Measurements from ENCODE around the gene CYP11A1. TPM values are rescaled to one million over a fixed set of nuclear protein-coding genes. Genes with fewer than 3 reads are reported as not detected.

The CYP11A1 gene
- total RNA-seq, 1 donor from 2014 or later: not detected

GRCh38 chr15:74408385-74408784 is 40.9 kb upstream of the CYP11A1 start:
- Histone ChIP-seq H3K36me3 (ENCODE audit: control insufficient read depth, insufficient read depth, low read length) (no peaks in the 10 kb centered on the region), H3K27me3 (ENCODE audit: control insufficient read depth, insufficient read depth, low read length) (no peaks in the 10 kb centered on the region), H3K4me3 (ENCODE audit: low read depth, low read length) (no peak overlapping the region)
- FAIRE-seq (no peak), DNase-seq (ENCODE audit: low read depth) (no peak)
- no peak for TF ChIP-seq CTCF (IDR thresholded peaks at IDR 0.05; ENCODE audit: insufficient read depth, low read length, severe bottlenecking)

DNA sequence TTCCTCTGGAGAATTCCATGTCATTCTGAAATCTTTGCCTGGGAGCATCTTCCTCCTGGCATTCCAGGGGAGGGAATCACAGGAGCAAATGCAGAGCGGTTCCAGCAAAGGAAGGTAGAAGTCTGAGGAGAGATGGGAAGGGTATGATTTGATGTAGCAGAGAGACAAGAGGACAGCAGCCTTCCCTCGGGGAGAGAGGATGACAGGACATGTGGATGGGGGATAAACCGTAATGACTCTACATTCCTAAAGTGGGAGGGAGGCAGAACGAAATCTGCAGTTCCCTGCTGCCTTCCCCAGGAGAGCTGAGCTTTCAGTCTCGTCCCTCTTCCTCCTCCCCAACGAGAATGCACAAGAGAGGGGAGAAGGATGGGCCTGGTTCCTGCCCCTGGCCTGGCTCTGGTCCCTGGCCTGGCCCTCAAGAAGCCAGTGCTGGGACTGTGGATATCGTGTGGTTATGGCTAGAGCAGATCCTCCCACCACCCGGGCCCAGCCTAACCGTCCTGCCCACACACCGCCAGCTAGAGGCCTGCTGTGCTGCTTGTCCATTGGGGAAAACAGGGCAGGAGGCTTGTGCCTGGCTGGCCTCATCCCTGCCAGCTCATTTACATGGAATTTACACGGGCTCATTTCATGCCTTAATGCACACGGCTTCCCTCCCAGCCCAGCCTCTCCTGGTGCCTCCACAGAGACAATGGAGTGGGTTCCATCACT is 39.7 kb upstream of the CYP11A1 start:
- TF ChIP-seq CTCF (IDR thresholded peaks at IDR 0.05; ENCODE audit: insufficient read depth, low read length, severe bottlenecking): no peak
- Histone ChIP-seq H3K27me3 (ENCODE audit: control insufficient read depth, insufficient read depth, low read length) (no peaks in the 10 kb centered on the region), H3K36me3 (ENCODE audit: control insufficient read depth, insufficient read depth, low read length) (no peaks in the 10 kb centered on the region), H3K4me3 (ENCODE audit: low read depth, low read length) (no peak overlapping the region)
- FAIRE-seq: no peak
- peak; percentile 84 for DNase-seq (ENCODE audit: low read depth)

DNA sequence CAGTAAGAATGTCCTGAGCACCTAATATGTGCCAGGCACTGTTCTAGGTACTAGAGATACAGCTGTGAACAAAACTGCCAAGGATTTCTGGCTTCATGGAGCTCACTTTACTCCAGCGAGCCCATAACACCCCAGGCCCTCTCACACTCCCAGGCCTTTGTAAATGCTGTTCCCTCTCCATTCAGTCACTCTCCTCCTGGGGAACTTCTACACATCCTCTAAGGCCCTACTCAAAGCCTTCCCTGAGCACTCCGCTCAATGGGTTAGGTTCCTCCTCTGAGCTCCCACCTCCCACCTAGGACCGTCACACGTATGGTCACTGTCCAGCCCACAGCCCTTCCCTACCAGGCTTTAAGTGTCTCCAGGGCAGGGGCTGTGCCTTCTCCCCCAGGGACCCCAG is 39.1 kb upstream of the CYP11A1 start:
- FAIRE-seq (no peak), DNase-seq (ENCODE audit: low read depth) (no peak)
- Histone ChIP-seq H3K36me3 (ENCODE audit: control insufficient read depth, insufficient read depth, low read length) (no peaks in the 10 kb centered on the region), H3K4me3 (ENCODE audit: low read depth, low read length) (no peak overlapping the region), H3K27me3 (ENCODE audit: control insufficient read depth, insufficient read depth, low read length) (no peaks in the 10 kb centered on the region)
- no peak for TF ChIP-seq CTCF (IDR thresholded peaks at IDR 0.05; ENCODE audit: insufficient read depth, low read length, severe bottlenecking)

GRCh38 chr15:74405823-74406222 is 38.4 kb upstream of the CYP11A1 start:
- TF ChIP-seq CTCF (IDR thresholded peaks at IDR 0.05; ENCODE audit: insufficient read depth, low read length, severe bottlenecking): no peak
- no peaks in the 10 kb centered on the region for H3K36me3 ChIP-seq (ENCODE audit: control insufficient read depth, insufficient read depth, low read length)
- FAIRE-seq (no peak), DNase-seq (ENCODE audit: low read depth) (no peak)
- no peak overlapping the region for H3K4me3 ChIP-seq (ENCODE audit: low read depth, low read length)
- H3K27me3 ChIP-seq (ENCODE audit: control insufficient read depth, insufficient read depth, low read length): no peaks in the 10 kb centered on the region

DNA sequence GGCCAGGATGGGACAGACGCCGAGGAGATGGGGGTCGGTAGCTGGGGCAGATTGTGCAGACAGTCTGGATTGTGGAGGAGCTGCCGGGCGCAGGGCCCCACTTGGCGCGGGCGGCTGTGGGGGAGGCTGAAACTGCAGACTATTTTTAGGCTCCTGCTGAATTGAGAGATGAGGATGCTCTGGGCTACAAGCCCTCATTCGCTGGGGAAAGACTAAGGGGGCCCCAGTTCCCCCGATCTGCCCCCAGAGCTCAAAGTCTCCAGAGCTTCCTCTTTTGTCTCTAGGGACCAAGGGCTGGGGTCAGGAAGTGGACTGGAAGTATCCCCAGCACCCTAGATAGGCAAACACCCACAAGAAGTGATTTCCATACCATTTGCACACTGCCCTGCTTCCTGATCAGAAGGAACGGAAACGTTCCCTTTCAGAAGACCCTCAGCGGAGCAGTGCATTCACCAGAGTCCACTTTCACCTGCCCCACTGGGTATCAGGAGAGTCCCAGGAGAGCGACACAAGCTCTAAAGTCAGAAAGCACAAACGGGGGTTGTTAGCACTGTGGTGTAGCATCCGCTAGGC is 36.6 kb upstream of the CYP11A1 start:
- Histone ChIP-seq H3K4me3 (ENCODE audit: low read depth, low read length) (no peak overlapping the region), H3K36me3 (ENCODE audit: control insufficient read depth, insufficient read depth, low read length) (no peaks in the 10 kb centered on the region), H3K27me3 (ENCODE audit: control insufficient read depth, insufficient read depth, low read length) (no peaks in the 10 kb centered on the region)
- no peak for TF ChIP-seq CTCF (IDR thresholded peaks at IDR 0.05; ENCODE audit: insufficient read depth, low read length, severe bottlenecking)
- FAIRE-seq (no peak), DNase-seq (ENCODE audit: low read depth) (no peak)

GRCh38 chr15:74403588-74403919 is 36.1 kb upstream of the CYP11A1 start:
- Histone ChIP-seq H3K36me3 (ENCODE audit: control insufficient read depth, insufficient read depth, low read length) (no peaks in the 10 kb centered on the region), H3K27me3 (ENCODE audit: control insufficient read depth, insufficient read depth, low read length) (no peaks in the 10 kb centered on the region), H3K4me3 (ENCODE audit: low read depth, low read length) (no peak overlapping the region)
- FAIRE-seq (no peak), DNase-seq (ENCODE audit: low read depth) (no peak)
- no peak for TF ChIP-seq CTCF (IDR thresholded peaks at IDR 0.05; ENCODE audit: insufficient read depth, low read length, severe bottlenecking)
